Panc1 (cell line): ENCODE data around the gene FGR.

Experiments used
- POLR2AphosphoS5 ChIP-seq: IDR thresholded peaks from 2 replicates; pipeline ENCODE4 v1.6.1; 2012; ENCODE audit warnings: mild to moderate bottlenecking, low read depth, low read length, moderate library complexity
- SIN3A ChIP-seq: IDR thresholded peaks from 2 replicates; pipeline ENCODE4 v1.6.1; 2012; ENCODE audit warnings: low read depth, mild to moderate bottlenecking, low read length, moderate library complexity, borderline replicate concordance; ENCODE audit not compliant: insufficient read depth
- TCF7L2 ChIP-seq: IDR thresholded peaks from 2 replicates; pipeline ENCODE4 v1.6.1; 2011; ENCODE audit warnings: mild to moderate bottlenecking, low read depth, low read length, inconsistent platforms
- TF ChIP-seq, protein P1 (sequence below): fragments of 450-650 bp; IDR thresholded peaks from 2 replicates; pipeline ENCODE4 v1.5.1; 2017; ENCODE audit warnings: mild to moderate bottlenecking

DNA sequence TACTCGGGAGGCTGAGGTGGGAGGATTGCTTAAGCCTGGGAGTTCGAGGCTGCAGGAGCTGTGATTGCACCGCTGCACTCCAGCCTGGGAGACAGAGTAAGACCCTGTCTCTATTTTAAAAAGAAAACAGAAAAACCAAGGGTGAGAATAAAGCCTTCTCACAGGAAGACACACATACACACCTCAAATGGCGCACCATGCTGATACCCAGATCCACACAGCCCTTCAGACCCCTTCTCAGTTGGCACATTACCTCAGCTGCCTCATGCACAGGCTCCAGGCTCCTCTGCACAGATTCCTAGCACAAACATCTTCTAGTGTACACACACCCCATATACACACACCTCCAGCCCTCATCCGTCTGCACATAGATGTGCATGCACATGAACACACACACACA lies 7.9 kb downstream of the FGR start:
- TF ChIP-seq, protein P1, sequence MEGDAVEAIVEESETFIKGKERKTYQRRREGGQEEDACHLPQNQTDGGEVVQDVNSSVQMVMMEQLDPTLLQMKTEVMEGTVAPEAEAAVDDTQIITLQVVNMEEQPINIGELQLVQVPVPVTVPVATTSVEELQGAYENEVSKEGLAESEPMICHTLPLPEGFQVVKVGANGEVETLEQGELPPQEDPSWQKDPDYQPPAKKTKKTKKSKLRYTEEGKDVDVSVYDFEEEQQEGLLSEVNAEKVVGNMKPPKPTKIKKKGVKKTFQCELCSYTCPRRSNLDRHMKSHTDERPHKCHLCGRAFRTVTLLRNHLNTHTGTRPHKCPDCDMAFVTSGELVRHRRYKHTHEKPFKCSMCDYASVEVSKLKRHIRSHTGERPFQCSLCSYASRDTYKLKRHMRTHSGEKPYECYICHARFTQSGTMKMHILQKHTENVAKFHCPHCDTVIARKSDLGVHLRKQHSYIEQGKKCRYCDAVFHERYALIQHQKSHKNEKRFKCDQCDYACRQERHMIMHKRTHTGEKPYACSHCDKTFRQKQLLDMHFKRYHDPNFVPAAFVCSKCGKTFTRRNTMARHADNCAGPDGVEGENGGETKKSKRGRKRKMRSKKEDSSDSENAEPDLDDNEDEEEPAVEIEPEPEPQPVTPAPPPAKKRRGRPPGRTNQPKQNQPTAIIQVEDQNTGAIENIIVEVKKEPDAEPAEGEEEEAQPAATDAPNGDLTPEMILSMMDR = no peak
- TF ChIP-seq POLR2AphosphoS5 = no peak
- no peak for TF ChIP-seq TCF7L2
- TF ChIP-seq SIN3A = no peak
